ENCODE results near the gene S100Z.

Gene S100Z

DNA sequence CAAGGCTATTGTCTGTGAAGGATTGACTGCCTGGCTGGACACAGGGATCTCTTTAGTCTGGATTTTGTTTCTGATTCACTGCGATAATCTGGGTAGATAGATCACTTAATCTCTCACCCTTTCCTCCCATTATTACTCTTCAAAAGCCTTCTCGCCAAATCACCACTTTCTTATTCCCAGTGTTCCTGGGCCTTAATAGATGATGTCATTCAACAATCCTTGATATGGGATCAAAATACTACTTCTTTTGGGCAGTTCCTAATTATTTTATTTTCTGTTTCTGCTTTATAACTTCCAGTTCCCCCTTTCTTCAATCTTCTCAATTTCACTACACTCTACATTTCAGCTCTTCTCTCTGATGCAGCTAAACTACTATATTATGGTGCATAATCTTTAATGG lies 96.3 kb downstream of the S100Z start:
- H3K9me3 Mint-ChIP-seq = peaks cover 4% of the 10 kb centered on the region
- peaks cover 11% of the 10 kb centered on the region for H3K27me3 Mint-ChIP-seq (ENCODE audit: low read depth)
- no peak overlapping the region for H3K4me3 Mint-ChIP-seq
- H3K36me3 Mint-ChIP-seq (ENCODE audit: low read depth) = no peaks in the 10 kb centered on the region
- no peak overlapping the region for H3K27ac Mint-ChIP-seq
- H3K4me1 Mint-ChIP-seq = no peaks in the 10 kb centered on the region
- no peak for TF ChIP-seq CTCF (IDR thresholded peaks at IDR 0.05; ENCODE audit: unreplicated experiment in 3 of 3)

DNA sequence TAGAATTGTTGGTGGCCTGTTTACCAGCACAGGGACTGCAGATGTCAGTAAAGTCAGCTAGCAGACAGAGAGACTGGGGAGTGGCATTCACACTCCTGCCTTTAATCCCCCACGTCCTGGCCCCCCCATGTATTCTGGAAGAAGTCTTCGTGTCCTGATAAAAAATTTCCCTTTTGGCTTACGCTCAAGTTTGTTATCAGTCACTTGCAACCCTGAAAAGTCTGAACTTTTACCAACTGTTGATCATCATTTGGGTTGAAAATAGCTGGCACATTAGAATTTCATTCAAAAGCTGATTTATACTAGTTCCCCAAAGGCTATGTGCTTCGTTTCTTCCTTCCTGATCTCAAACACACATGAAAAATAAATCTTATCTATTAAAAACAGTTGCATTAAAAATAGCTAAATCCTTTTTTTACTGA lies 97.3 kb downstream of the S100Z start:
- TF ChIP-seq CTCF (IDR thresholded peaks at IDR 0.05; ENCODE audit: unreplicated experiment in 3 of 3) = no peak
- Mint-ChIP-seq H3K4me3 (no peak overlapping the region), H3K4me1 (no peaks in the 10 kb centered on the region), H3K27ac (no peak overlapping the region), H3K27me3 (ENCODE audit: low read depth) (peaks cover 21% of the 10 kb centered on the region), H3K36me3 (ENCODE audit: low read depth) (no peaks in the 10 kb centered on the region), H3K9me3 (peaks cover 4% of the 10 kb centered on the region)

DNA sequence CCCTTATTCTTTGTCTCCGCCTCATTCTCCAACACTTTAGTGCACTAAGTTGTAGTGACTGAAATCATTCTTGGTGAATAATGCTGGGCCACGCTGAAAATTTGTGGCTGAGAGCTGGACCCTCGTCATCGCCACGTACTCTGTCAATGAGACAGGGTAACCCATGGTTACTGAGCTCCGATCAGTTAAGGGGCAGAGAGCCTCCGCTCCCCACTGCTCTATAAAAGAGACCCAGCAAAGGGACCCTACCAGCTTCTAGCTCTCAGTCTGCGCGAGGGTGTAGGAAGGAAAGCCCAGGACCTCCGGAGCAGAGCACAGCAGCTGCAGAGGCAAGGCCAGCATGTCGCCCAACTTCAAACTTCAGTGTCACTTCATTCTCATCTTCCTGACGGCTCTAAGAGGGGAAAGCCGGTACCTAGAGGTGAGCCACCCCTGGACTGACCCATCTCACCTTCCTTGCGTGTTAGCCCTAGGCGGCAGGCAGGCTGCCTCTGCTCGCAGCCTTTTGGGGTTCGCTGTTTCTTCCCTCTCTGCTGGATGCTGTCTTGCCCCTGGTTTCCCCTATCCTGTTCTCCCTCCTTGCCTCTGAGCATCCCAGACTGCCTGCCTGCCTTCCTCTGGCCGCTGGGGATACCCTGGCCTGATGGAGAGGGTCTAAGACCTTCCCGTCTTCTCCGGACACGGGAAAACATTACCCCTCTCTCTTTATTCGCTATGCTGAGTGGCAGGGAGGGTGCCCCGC lies 103.2 kb downstream of the S100Z start, which contains the start of gene CRHBP:
Gene CRHBP, plus strand, starts transcription at position 251 of the 742 bp plus-strand sequence. Its CDS starts 90 bp downstream, at position 341.
- no peak for TF ChIP-seq CTCF (IDR thresholded peaks at IDR 0.05; ENCODE audit: unreplicated experiment in 3 of 3)
- peak within 1 kb of the TSS; percentile 56 to 75 (median 74) for H3K4me3 Mint-ChIP-seq
- H3K9me3 Mint-ChIP-seq = peaks cover 6% of the 10 kb centered on the region
- no peaks in the 10 kb centered on the region for H3K4me1 Mint-ChIP-seq
- peaks cover 65% of the 10 kb centered on the region for H3K27me3 Mint-ChIP-seq (ENCODE audit: low read depth)
- H3K27ac Mint-ChIP-seq = no peak within 1 kb of the TSS
- no peaks in the 10 kb centered on the region for H3K36me3 Mint-ChIP-seq (ENCODE audit: low read depth)

GRCh38 chr5:76953551-76954382 lies 104.0 kb downstream of the S100Z start:
- H3K36me3 Mint-ChIP-seq (ENCODE audit: low read depth) = no peaks in the 10 kb centered on the region
- H3K4me3 Mint-ChIP-seq = peak overlapping the region; percentile 56 to 75 (median 74)
- no peak overlapping the region for H3K27ac Mint-ChIP-seq
- peaks cover 69% of the 10 kb centered on the region for H3K27me3 Mint-ChIP-seq (ENCODE audit: low read depth)
- no peak for TF ChIP-seq CTCF (IDR thresholded peaks at IDR 0.05; ENCODE audit: unreplicated experiment in 3 of 3)
- H3K9me3 Mint-ChIP-seq = peaks cover 2% of the 10 kb centered on the region
- H3K4me1 Mint-ChIP-seq = no peaks in the 10 kb centered on the region

DNA sequence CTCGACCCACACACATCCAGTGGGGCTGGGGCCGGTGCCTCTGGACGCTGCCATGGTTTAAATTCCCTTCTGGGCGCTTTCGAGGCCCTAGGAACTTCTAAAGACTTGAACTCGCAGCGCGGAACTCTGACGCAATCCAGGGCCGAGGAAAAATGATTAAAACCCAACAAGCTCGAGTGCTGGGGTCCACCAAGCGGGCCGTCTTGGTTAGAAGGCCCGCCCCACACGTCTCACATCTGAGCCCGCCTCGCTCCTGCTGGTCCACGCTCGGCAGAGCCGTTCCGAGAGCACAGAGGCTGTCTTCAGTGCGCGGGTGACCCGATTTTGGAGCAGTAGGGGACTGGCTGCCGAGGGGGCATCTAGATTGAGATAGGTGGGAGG lies 104.6 kb downstream of the S100Z start:
- Mint-ChIP-seq H3K27ac (no peak overlapping the region), H3K36me3 (ENCODE audit: low read depth) (no peaks in the 10 kb centered on the region), H3K9me3 (peaks cover 2% of the 10 kb centered on the region), H3K4me1 (no peaks in the 10 kb centered on the region), H3K27me3 (ENCODE audit: low read depth) (peaks cover 69% of the 10 kb centered on the region), H3K4me3 (peak overlapping the region; percentile 56 to 75 (median 74))
- no peak for TF ChIP-seq CTCF (IDR thresholded peaks at IDR 0.05; ENCODE audit: unreplicated experiment in 3 of 3)
